NB4 (cell line): ENCODE results near the gene CD70.
"Not testable (repeated sequence)": the region's sequence is repeated elsewhere in the genome, so short reads cannot be mapped to it uniquely, and the experiment has no call there.

Source experiments
- DNase-seq: peaks from one replicate; pipeline ENCODE4 v3.0.0; 2010; ENCODE audit warnings: low read depth
- H3K4me3 ChIP-seq: one replicate; pipeline ENCODE4 v1.5.1; 2011; ENCODE audit warnings: mild to moderate bottlenecking, low read depth, low read length, moderate library complexity
- CTCF ChIP-seq: IDR thresholded peaks from one replicate; pipeline ENCODE4 v1.5.1; 2012; ENCODE audit warnings: low read depth, low read length
- MAX ChIP-seq: IDR thresholded peaks from 2 replicates; pipeline ENCODE4 v1.6.1; 2011; ENCODE audit warnings: low read depth, low read length
- MYC ChIP-seq: IDR thresholded peaks from 2 replicates; pipeline ENCODE4 v1.6.1; 2011; ENCODE audit warnings: low read depth, low read length
- POLR2A ChIP-seq: IDR thresholded peaks from 2 replicates; pipeline ENCODE4 v1.6.1; 2011; ENCODE audit warnings: mild to moderate bottlenecking; ENCODE audit not compliant: insufficient read length; ENCODE audit errors: extremely low read depth

Gene CD70

GRCh38 chr19:6604906-6605305 is 14.0 kb upstream of the CD70 start:
- no peak for DNase-seq
- no peak for TF ChIP-seq POLR2A
- no peak for TF ChIP-seq CTCF
- TF ChIP-seq MAX = no peak
- no peak for TF ChIP-seq MYC
- no peak overlapping the region for H3K4me3 ChIP-seq

- H3K4me3 ChIP-seq = no peak overlapping the region
- no peak for DNase-seq
- TF ChIP-seq CTCF = no peak
- no peak for TF ChIP-seq MYC
- TF ChIP-seq MAX = no peak
- TF ChIP-seq POLR2A = no peak
Observed at GRCh38 chr19:6602729-6603114, 11.8 kb upstream of the CD70 start.

GRCh38 chr19:6601537-6602052 is 10.6 kb upstream of the CD70 start:
- peak; percentile 43 for DNase-seq
- H3K4me3 ChIP-seq = peak overlapping the region; percentile 17

GRCh38 chr19:6600951-6601536 is 10.1 kb upstream of the CD70 start:
- not testable (repeated sequence) for DNase-seq
- peak overlapping the region; percentile 17 for H3K4me3 ChIP-seq

- no peak for TF ChIP-seq MAX
- no peak for TF ChIP-seq CTCF
- TF ChIP-seq MYC = no peak
- TF ChIP-seq POLR2A = no peak
- no peak overlapping the region for H3K4me3 ChIP-seq
- no peak for DNase-seq
Observed at GRCh38 chr19:6599866-6600454, 9.0 kb upstream of the CD70 start.

- DNase-seq = peak; percentile 30
- H3K4me3 ChIP-seq = not testable (repeated sequence)
Observed at GRCh38 chr19:6598254-6598892, 7.4 kb upstream of the CD70 start.

GRCh38 chr19:6597471-6598253 is 6.7 kb upstream of the CD70 start:
- DNase-seq, H3K4me3 ChIP-seq: not testable (repeated sequence)

- TF ChIP-seq MYC (no peak), POLR2A (no peak), CTCF (no peak), MAX (no peak)
- no peak overlapping the region for H3K4me3 ChIP-seq
- DNase-seq = no peak
Observed at GRCh38 chr19:6596621-6597020, 5.7 kb upstream of the CD70 start.
